Measurements from ENCODE around the gene TNN.

TNN gene

DNA sequence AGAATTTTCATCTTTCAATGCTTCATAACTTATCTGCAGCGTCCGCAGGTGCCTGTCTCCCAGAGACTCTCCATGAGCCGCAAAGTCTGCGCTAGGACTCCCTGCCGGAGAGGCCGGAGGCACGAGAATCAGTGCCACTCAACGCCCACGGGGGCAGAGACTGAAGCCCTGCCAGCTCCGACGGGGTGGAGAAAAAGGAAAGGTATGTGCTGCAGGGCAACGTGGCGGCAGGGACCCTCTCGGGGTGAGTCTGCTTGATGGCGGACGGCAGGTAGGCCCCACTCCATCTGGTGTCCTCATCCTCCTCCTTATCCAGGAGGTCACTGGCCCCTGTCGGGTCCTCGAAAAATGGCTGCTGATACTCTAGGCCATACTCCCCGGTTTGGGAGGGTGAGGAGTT lies 22.5 kb upstream of the TNN start:
- no peak for DNase-seq (ENCODE audit: low read depth)
- no peak for TF ChIP-seq CTCF (IDR thresholded peaks at IDR 0.05; ENCODE audit: control insufficient read depth, insufficient read depth, low read depth, low read length, missing control alignments)
- H3K4me3 ChIP-seq (ENCODE audit: control insufficient read depth, low read depth, low read length): no peak overlapping the region

DNA sequence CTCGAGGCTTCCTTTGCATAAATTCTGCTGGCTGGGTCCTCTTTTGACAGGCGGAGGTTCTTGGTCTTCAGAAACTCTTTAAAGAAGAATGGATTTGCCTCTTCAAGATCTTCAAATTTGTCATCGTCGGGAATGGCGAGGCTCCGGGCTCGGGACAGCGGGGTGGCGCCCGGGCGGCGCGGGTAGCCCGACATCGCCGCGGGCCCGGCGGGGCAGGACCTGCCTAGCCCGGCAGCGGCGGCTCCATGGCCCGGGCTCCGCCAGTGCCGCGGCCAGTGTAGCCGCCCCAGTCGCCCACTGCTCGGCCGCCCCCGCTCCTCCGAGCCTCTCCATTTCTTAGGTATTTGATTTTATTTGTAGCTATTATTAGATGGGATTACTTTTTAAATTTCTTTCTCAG lies 22.1 kb upstream of the TNN start:
- TF ChIP-seq CTCF (IDR thresholded peaks at IDR 0.05; ENCODE audit: control insufficient read depth, insufficient read depth, low read depth, low read length, missing control alignments): no peak
- H3K4me3 ChIP-seq (ENCODE audit: control insufficient read depth, low read depth, low read length): no peak overlapping the region
- DNase-seq (ENCODE audit: low read depth): no peak

- DNase-seq (ENCODE audit: low read depth): no peak
- no peak overlapping the region for H3K4me3 ChIP-seq (ENCODE audit: control insufficient read depth, low read depth, low read length)
- TF ChIP-seq CTCF (IDR thresholded peaks at IDR 0.05; ENCODE audit: control insufficient read depth, insufficient read depth, low read depth, low read length, missing control alignments): no peak
Observed at GRCh38 chr1:175050992-175051391, 16.6 kb upstream of the TNN start.

DNA sequence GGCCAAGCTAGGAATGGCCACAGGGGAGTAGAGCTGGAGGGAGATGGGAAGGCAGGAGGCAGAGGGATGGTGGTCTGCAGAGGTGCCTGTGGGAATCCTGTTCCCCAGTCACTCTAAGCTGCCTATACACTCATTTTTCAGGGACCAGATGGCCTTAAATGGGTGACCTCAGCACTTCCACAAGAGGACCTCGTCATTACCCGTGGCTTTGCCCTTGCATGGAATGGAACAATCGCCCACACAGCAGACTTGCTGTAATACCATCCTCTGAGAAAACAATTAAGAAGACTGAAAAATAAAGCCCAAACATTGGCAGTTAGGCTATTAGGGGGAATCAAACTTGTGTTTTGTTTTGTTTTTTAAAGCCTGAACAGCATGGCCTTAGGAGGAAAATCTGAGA lies 12.9 kb upstream of the TNN start:
- DNase-seq (ENCODE audit: low read depth): no peak
- no peak overlapping the region for H3K4me3 ChIP-seq (ENCODE audit: control insufficient read depth, low read depth, low read length)
- TF ChIP-seq CTCF (IDR thresholded peaks at IDR 0.05; ENCODE audit: control insufficient read depth, insufficient read depth, low read depth, low read length, missing control alignments): no peak

- no peak for TF ChIP-seq CTCF (IDR thresholded peaks at IDR 0.05; ENCODE audit: control insufficient read depth, insufficient read depth, low read depth, low read length, missing control alignments)
- DNase-seq (ENCODE audit: low read depth): no peak
- no peak overlapping the region for H3K4me3 ChIP-seq (ENCODE audit: control insufficient read depth, low read depth, low read length)
Observed at GRCh38 chr1:175062339-175062738, 5.3 kb upstream of the TNN start.

DNA sequence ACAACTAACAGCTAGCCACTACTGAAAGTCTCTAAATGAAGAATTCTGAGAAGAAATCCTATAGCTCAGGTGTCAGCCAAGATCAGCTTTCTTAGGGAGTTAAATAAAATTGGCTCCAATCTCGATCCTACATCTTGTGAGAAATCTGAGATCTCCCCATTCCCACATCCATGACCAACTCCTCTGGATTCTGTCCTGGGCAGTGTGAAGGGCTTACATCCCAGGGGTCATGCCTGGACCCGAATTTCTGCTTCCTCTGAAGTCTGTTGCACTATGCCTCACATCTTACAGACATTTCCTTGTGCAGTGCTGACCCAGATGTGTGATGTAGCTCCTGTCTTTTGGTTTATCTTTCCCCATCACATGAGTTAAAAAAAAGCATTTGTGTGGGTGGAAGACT lies 4.8 kb upstream of the TNN start:
- DNase-seq (ENCODE audit: low read depth): no peak
- TF ChIP-seq CTCF (IDR thresholded peaks at IDR 0.05; ENCODE audit: control insufficient read depth, insufficient read depth, low read depth, low read length, missing control alignments): no peak

DNA sequence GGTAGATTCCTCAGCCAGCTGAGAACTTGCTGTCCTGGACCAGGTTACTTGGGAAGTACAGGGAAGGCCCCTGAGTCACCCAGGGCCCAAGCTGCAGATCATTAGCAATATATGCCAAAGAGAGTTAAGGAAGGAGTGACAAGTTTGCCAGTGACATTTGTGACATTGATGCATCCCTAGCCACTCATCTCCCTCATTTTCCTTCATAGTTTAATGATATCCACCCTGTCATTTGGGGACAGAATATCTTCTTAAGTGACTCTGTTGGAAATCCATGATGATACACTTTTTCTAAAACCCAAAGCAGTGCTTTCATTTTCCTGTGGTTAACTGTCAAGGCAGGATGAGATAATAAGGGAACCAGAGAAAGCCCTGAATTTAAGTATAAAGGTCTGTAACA lies 3.2 kb downstream of the TNN start:
- no peak for TF ChIP-seq CTCF (IDR thresholded peaks at IDR 0.05; ENCODE audit: control insufficient read depth, insufficient read depth, low read depth, low read length, missing control alignments)
- no peak overlapping the region for H3K4me3 ChIP-seq (ENCODE audit: control insufficient read depth, low read depth, low read length)
- no peak for DNase-seq (ENCODE audit: low read depth)

More for the DNA sequence above, 4.8 kb upstream of the TNN start:
- no peak overlapping the region for H3K4me3 ChIP-seq (ENCODE audit: control insufficient read depth, low read depth, low read length)
